NT2/D1 (cell line): Measurements from ENCODE around the gene NHS.

Experiments used
- DNase-seq: peaks from one replicate; pipeline ENCODE4 v3.0.0-alpha.2; 2011; ENCODE audit warnings: low read depth, low spot score
- H3K27me3 ChIP-seq: 2 replicates; pipeline ENCODE4 v1.6.0; 2011; ENCODE audit warnings: mild to moderate bottlenecking; ENCODE audit not compliant: insufficient read length, insufficient read depth
- H3K36me3 ChIP-seq: 2 replicates; pipeline ENCODE4 v1.6.1; 2011; ENCODE audit warnings: mild to moderate bottlenecking, low read length, mixed read lengths; ENCODE audit not compliant: insufficient read depth, insufficient read length
- H3K4me1 ChIP-seq: 2 replicates; pipeline ENCODE4 v1.5.1; 2011; ENCODE audit not compliant: insufficient read depth, insufficient read length
- H3K4me3 ChIP-seq: 2 replicates; pipeline ENCODE4 v1.5.1; 2011; ENCODE audit warnings: low read depth; ENCODE audit not compliant: insufficient read length
- H3K9ac ChIP-seq: 2 replicates; pipeline ENCODE4 v1.6.0; 2011; ENCODE audit warnings: low read depth; ENCODE audit not compliant: insufficient read length
- H3K9me3 ChIP-seq: 2 replicates; pipeline ENCODE4 v1.5.1; 2011; ENCODE audit warnings: mild to moderate bottlenecking, low read length; ENCODE audit not compliant: insufficient read depth
- SUZ12 ChIP-seq: IDR thresholded peaks from 2 replicates; pipeline ENCODE4 v1.6.1; 2011; ENCODE audit not compliant: insufficient read length, insufficient read depth; ENCODE audit errors: extremely low read depth
- YY1 ChIP-seq: IDR thresholded peaks from 2 replicates; pipeline ENCODE4 v1.6.1; 2011; ENCODE audit not compliant: insufficient read length, insufficient read depth
- ZNF274 ChIP-seq: IDR thresholded peaks from 2 replicates; pipeline ENCODE4 v1.6.1; 2011; ENCODE audit warnings: mild to moderate bottlenecking, low read depth, low read length

The NHS gene

GRCh38 chrX:17475449-17476217 lies 100.6 kb downstream of the NHS start:
- Histone ChIP-seq H3K9ac (no peak overlapping the region), H3K27me3 (no peaks in the 10 kb centered on the region), H3K4me3 (no peak overlapping the region), H3K9me3 (no peaks in the 10 kb centered on the region), H3K36me3 (no peaks in the 10 kb centered on the region), H3K4me1 (no peaks in the 10 kb centered on the region)
- DNase-seq, result no peak
- TF ChIP-seq ZNF274 (no peak), YY1 (no peak), SUZ12 (no peak)

GRCh38 chrX:17476411-17476810 lies 101.4 kb downstream of the NHS start:
- Histone ChIP-seq H3K4me1 (no peaks in the 10 kb centered on the region), H3K9me3 (no peaks in the 10 kb centered on the region), H3K36me3 (no peaks in the 10 kb centered on the region), H3K9ac (no peak overlapping the region), H3K27me3 (no peaks in the 10 kb centered on the region), H3K4me3 (no peak overlapping the region)
- no peak for DNase-seq
- TF ChIP-seq SUZ12, result no peak
- TF ChIP-seq ZNF274, result no peak
- TF ChIP-seq YY1, result no peak

- Histone ChIP-seq H3K4me3 (no peak overlapping the region), H3K9ac (no peak overlapping the region), H3K9me3 (no peaks in the 10 kb centered on the region), H3K4me1 (peaks cover 3% of the 10 kb centered on the region), H3K36me3 (no peaks in the 10 kb centered on the region), H3K27me3 (no peaks in the 10 kb centered on the region)
- no peak for DNase-seq
- TF ChIP-seq SUZ12 (no peak), ZNF274 (no peak), YY1 (no peak)
Measured at GRCh38 chrX:17481086-17481485, 106.1 kb downstream of the NHS start.

- TF ChIP-seq ZNF274, result no peak
- no peak for TF ChIP-seq YY1
- TF ChIP-seq SUZ12, result no peak
- no peak overlapping the region for H3K9ac ChIP-seq
- no peaks in the 10 kb centered on the region for H3K9me3 ChIP-seq
- H3K27me3 ChIP-seq, result no peaks in the 10 kb centered on the region
- DNase-seq, result no peak
- no peak overlapping the region for H3K4me3 ChIP-seq
- H3K4me1 ChIP-seq, result peaks cover 3% of the 10 kb centered on the region
- no peaks in the 10 kb centered on the region for H3K36me3 ChIP-seq
Measured at GRCh38 chrX:17484592-17484991, 109.6 kb downstream of the NHS start.

GRCh38 chrX:17485391-17485790 lies 110.4 kb downstream of the NHS start:
- Histone ChIP-seq H3K36me3 (no peaks in the 10 kb centered on the region), H3K9me3 (no peaks in the 10 kb centered on the region), H3K4me1 (peaks cover 3% of the 10 kb centered on the region), H3K4me3 (no peak overlapping the region), H3K27me3 (no peaks in the 10 kb centered on the region), H3K9ac (no peak overlapping the region)
- TF ChIP-seq YY1, result no peak
- no peak for TF ChIP-seq SUZ12
- TF ChIP-seq ZNF274, result no peak
- DNase-seq, result no peak

GRCh38 chrX:17488036-17488435 lies 113.0 kb downstream of the NHS start:
- H3K36me3 ChIP-seq, result no peaks in the 10 kb centered on the region
- no peak overlapping the region for H3K4me3 ChIP-seq
- H3K9me3 ChIP-seq, result no peaks in the 10 kb centered on the region
- no peaks in the 10 kb centered on the region for H3K27me3 ChIP-seq
- peaks cover 3% of the 10 kb centered on the region for H3K4me1 ChIP-seq
- no peak overlapping the region for H3K9ac ChIP-seq
- no peak for TF ChIP-seq YY1
- TF ChIP-seq ZNF274, result no peak
- TF ChIP-seq SUZ12, result no peak
- no peak for DNase-seq

- Histone ChIP-seq H3K4me1 (peaks cover 3% of the 10 kb centered on the region), H3K36me3 (no peaks in the 10 kb centered on the region), H3K9ac (no peak overlapping the region), H3K27me3 (no peaks in the 10 kb centered on the region), H3K4me3 (no peak overlapping the region), H3K9me3 (no peaks in the 10 kb centered on the region)
- no peak for DNase-seq
- TF ChIP-seq ZNF274 (no peak), SUZ12 (no peak), YY1 (no peak)
Measured at GRCh38 chrX:17494216-17494615, 119.2 kb downstream of the NHS start.
